Prostate gland (tissue), 2 donors: Measurements from ENCODE around the gene TAP1. TPM values are rescaled to one million over a fixed set of nuclear protein-coding genes. Genes with fewer than 3 reads are reported as not detected.
"Not testable (repeated sequence)": the region's sequence is repeated elsewhere in the genome, so short reads cannot be mapped to it uniquely, and the experiment has no call there.

Experiments
- DNase-seq: peaks from one replicate; pipeline ENCODE4 v3.0.0-alpha.2; 2019; ENCODE audit warnings: low spot score
- H3K27ac ChIP-seq, 2 donors: fragments of 200-600 bp; sonication (generic); 2 replicates each; pipeline ENCODE4 v1.5.1; 2017 to 2019
- H3K27me3 ChIP-seq: fragments of 200-600 bp; sonication (generic); replicated peaks from 2 replicates; pipeline ENCODE4 v1.5.1; 2019; ENCODE audit not compliant: insufficient read depth
- H3K36me3 ChIP-seq, 2 donors: fragments of 200-600 bp; sonication (generic); 1 replicate in 1 of 2; 2 replicates in 1 of 2; pipeline versions ENCODE4 v1.5.1 to v1.8.1; 2017 to 2019
- H3K4me1 ChIP-seq: fragments of 200-600 bp; sonication (generic); replicated peaks from 2 replicates; pipeline ENCODE4 v1.5.1; 2019
- H3K4me3 ChIP-seq, 2 donors: fragments of 200-600 bp; sonication (generic); 2 replicates each; pipeline ENCODE4 v1.5.1; 2017 to 2019
- H3K9me3 ChIP-seq: fragments of 200-600 bp; sonication (generic); 2 replicates; pipeline ENCODE4 v1.5.1; 2017
- CTCF ChIP-seq, 4 experiments: fragments of 200-600 bp in 2 of 4; fragments of 450-650 bp in 2 of 4; sonication (generic) in 2 of 4; IDR thresholded peaks; 1 replicate in 3 of 4; 2 replicates in 1 of 4; pipeline ENCODE4 v1.5.1; 2016 to 2019; ENCODE audit warnings: antibody characterized with exemption in 4 of 4, mild to moderate bottlenecking in 2 of 4, moderate library complexity in 2 of 4
- POLR2A ChIP-seq: fragments of 450-650 bp; IDR thresholded peaks from one replicate; pipeline ENCODE4 v1.6.1; 2016; ENCODE audit warnings: antibody characterized with exemption, mild to moderate bottlenecking
- POLR2AphosphoS5 ChIP-seq: sonication (generic); formaldehyde crosslinking; IDR thresholded peaks from one replicate; pipeline ENCODE4 v1.6.1; 2017; ENCODE audit warnings: antibody characterized with exemption
- WGBS: methylation state at CpG from one replicate; pipeline ENCODE4 v1.1.5; 2018; 5-methylcytosine and 5-hydroxymethylcytosine counted together
- intact Hi-C: fragments of 100-400 bp; cut with DNase I; formaldehyde crosslinking; loops from one replicate; pipeline ENCODE4 v1.14.2; 2022
- total RNA-seq, 2 donors: library from RNA; depleted of rRNA; stranded (reverse); fragments of >200 nt; gene quantifications; one replicate each; pipeline ENCODE4 v1.1.0, GENCODE V29; 2016

Gene TAP1
- total RNA-seq, 2 donors from 2014 or later: 30.6 to 47.4 TPM

DNA sequence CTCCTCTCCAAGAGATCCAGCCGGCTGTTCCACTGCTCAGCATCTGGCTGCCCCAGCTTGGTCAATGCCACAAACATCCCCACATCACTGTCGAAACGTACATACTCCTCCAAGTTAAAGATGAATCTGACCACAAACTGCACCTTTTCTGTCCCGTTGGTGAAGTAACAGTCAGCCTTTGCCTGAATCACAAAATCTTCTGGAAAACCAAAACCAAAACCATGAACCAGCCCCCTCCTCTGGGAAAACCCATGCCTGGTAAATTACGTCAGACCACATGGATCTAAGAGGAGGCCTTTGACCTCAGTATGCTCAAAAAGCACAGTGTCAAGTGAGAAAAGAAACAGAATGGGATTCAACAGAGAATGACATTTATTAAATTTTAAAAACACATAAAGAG lies 38.4 kb downstream of the TAP1 start:
- DNase-seq: no peak
- 85% methylated on average over 5 of the region's 5 CpGs for WGBS
- H3K27me3 ChIP-seq: no peaks in the 10 kb centered on the region
- H3K9me3 ChIP-seq: no peaks in the 10 kb centered on the region
- H3K36me3 ChIP-seq: no peaks in the 10 kb centered on the region
- H3K27ac ChIP-seq: no peak overlapping the region
- intact Hi-C loops: no loop called here
- no peaks in the 10 kb centered on the region for H3K4me1 ChIP-seq
- no peak overlapping the region for H3K4me3 ChIP-seq
- TF ChIP-seq POLR2AphosphoS5: no peak
- TF ChIP-seq CTCF (IDR thresholded peaks at IDR 0.05): no peak
- TF ChIP-seq POLR2A: no peak

DNA sequence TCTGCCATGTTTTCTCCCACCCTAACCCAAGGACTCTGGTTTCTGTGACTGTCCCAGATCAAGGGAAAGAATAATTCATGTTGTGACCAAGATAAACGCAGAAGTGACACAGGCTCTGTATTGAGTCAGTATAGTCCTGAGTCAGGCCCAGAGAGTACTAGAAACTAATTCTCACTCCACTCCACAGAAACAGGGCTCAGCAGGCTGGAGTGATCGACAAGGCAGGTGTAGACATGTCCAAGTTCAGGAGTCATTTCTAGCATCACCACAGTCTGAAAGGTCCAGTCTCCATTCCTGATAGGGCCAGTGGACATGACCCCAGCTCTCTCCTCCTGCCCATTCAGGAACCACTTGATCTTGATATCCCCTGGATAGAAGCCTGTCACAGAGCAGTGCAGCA lies 39.4 kb downstream of the TAP1 start:
- no peak for TF ChIP-seq CTCF (IDR thresholded peaks at IDR 0.05)
- no peak for TF ChIP-seq POLR2AphosphoS5
- TF ChIP-seq POLR2A: no peak
- no peaks in the 10 kb centered on the region for H3K27me3 ChIP-seq
- H3K4me3 ChIP-seq: no peak overlapping the region
- no peak for DNase-seq
- 85% methylated on average over 2 of the region's 2 CpGs for WGBS
- intact Hi-C loops: no loop called here
- H3K9me3 ChIP-seq: no peaks in the 10 kb centered on the region
- no peaks in the 10 kb centered on the region for H3K4me1 ChIP-seq
- no peak overlapping the region for H3K27ac ChIP-seq
- H3K36me3 ChIP-seq: no peaks in the 10 kb centered on the region

GRCh38 chr6:32809171-32809570 lies 44.3 kb downstream of the TAP1 start:
- DNase-seq: no peak

DNA sequence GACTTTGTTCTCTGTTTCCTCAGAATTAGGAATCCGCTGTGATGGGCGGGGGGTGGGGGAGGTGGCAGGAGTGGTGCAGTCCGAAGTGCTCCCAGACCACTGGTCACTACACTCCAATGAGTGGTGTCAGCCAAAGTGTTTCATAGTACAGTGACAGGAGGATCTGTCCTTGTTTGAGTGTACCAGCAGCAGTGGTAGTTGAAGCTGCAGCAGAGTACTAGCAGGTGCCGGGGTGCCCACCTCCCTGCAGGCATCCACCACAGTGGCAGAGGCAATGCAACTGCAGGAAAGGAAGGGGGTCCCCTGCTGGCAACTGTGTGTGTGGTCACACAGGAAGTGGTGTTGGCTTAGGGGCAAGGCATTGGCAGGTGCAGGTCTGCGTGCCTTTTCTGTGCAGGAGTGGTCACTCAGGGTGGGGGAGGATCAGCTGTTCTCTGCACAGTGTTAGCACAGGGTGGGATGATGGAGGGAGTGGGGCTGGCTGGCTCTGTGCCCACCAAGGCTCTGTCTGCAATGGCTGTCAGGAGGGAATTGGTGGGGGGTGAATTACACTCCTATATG lies 46.4 kb downstream of the TAP1 start:
- Histone ChIP-seq H3K27me3 (no peaks in the 10 kb centered on the region), H3K27ac (no peak overlapping the region), H3K9me3 (no peaks in the 10 kb centered on the region), H3K36me3 (no peaks in the 10 kb centered on the region), H3K4me1 (no peaks in the 10 kb centered on the region), H3K4me3 (no peak overlapping the region)
- TF ChIP-seq POLR2A (no peak), CTCF (IDR thresholded peaks at IDR 0.05) (no peak), POLR2AphosphoS5 (no peak)
- intact Hi-C loops: no loop called here
- WGBS: 75% methylated on average over 5 of the region's 5 CpGs
- DNase-seq: no peak

More at GRCh38 chr6:32809171-32809570, 44.3 kb downstream of the TAP1 start:
- TF ChIP-seq POLR2A (no peak), CTCF (IDR thresholded peaks at IDR 0.05) (no peak), POLR2AphosphoS5 (no peak)
- Histone ChIP-seq H3K27me3 (no peaks in the 10 kb centered on the region), H3K4me1 (no peaks in the 10 kb centered on the region), H3K36me3 (no peaks in the 10 kb centered on the region), H3K9me3 (no peaks in the 10 kb centered on the region), H3K4me3 (no peak overlapping the region), H3K27ac (no peak overlapping the region)
- intact Hi-C loops: no loop called here
- 2% methylated on average over 1 of the region's 1 CpG for WGBS

- H3K4me1 ChIP-seq, H3K27ac ChIP-seq, H3K27me3 ChIP-seq, H3K9me3 ChIP-seq, H3K4me3 ChIP-seq, H3K36me3 ChIP-seq, DNase-seq, intact Hi-C loops: not testable (repeated sequence)
Measured at GRCh38 chr6:32805404-32805803, 48.1 kb downstream of the TAP1 start.
